MCF 10A (cell line): ENCODE data around the gene DNAJC22. TPM values are rescaled to one million over a fixed set of nuclear protein-coding genes. Genes with fewer than 3 reads are reported as not detected.

Experiments
- BruUV-seq: library from RNA; stranded (reverse); fragments of 400-500 nt; replicated peaks from 2 replicates; lab custom pipeline; 2021; lab: Mats Ljungman, UMichigan
- CTCF ChIA-PET: fragments of 300-600 bp; sonication (Branson Sonifier 250); formaldehyde crosslinking; extraction: SDS; loops from one replicate; lab custom pipeline; 2021; ENCODE audit warnings: antibody characterized with exemption, inconsistent platforms; lab: Yijun Ruan, JAX
- POLR2A ChIA-PET: fragments of 300-600, 350-650 bp; sonication (Branson Sonifier 250); formaldehyde crosslinking; extraction: SDS; loops from one replicate; lab custom pipeline; 2020; ENCODE audit warnings: antibody characterized with exemption, inconsistent platforms; lab: Yijun Ruan, JAX
- DNase-seq: peaks from one replicate; pipeline ENCODE4 v3.0.0-alpha.2; 2018; ENCODE audit not compliant: unreplicated experiment
- H3K27ac Mint-ChIP-seq: one replicate; pipeline ENCODE4 v1.8.0; 2022; ENCODE audit warnings: mild to moderate bottlenecking, low read depth, mixed read lengths; ENCODE audit not compliant: unreplicated experiment
- H3K27me3 Mint-ChIP-seq: one replicate; pipeline ENCODE4 v1.8.0; 2022; ENCODE audit warnings: mixed read lengths; ENCODE audit not compliant: insufficient read depth, unreplicated experiment
- H3K36me3 Mint-ChIP-seq: one replicate; pipeline ENCODE4 v1.8.0; 2022; ENCODE audit warnings: mild to moderate bottlenecking, moderate library complexity, mixed read lengths; ENCODE audit not compliant: insufficient read depth, unreplicated experiment
- H3K4me1 Mint-ChIP-seq: one replicate; pipeline ENCODE4 v1.8.0; 2022; ENCODE audit warnings: mixed read lengths; ENCODE audit not compliant: insufficient read depth, unreplicated experiment
- H3K4me3 Mint-ChIP-seq: one replicate; pipeline ENCODE4 v1.8.0; 2022; ENCODE audit warnings: mild to moderate bottlenecking, moderate library complexity, mixed read lengths; ENCODE audit not compliant: unreplicated experiment
- H3K9me3 Mint-ChIP-seq: one replicate; pipeline ENCODE4 v1.8.0; 2022; ENCODE audit warnings: mixed read lengths; ENCODE audit not compliant: unreplicated experiment
- CTCF ChIP-seq: fragments of 200-600 bp; IDR thresholded peaks from one replicate; pipeline ENCODE4 v1.8.0; 2022; ENCODE audit warnings: antibody characterized with exemption, mild to moderate bottlenecking; ENCODE audit not compliant: unreplicated experiment
- intact Hi-C: fragments of 100-400 bp; cut with micrococcal nuclease; formaldehyde crosslinking; loops from 2 replicates; pipeline ENCODE4 v1.14.1; 2022
- total RNA-seq: library from RNA; stranded (reverse); gene quantifications from 2 replicates; pipeline ENCODE4 v1.2.3, GENCODE V29; 2022

The DNAJC22 gene
- total RNA-seq, 1 experiment from 2014 or later, result 0.33 TPM

DNA sequence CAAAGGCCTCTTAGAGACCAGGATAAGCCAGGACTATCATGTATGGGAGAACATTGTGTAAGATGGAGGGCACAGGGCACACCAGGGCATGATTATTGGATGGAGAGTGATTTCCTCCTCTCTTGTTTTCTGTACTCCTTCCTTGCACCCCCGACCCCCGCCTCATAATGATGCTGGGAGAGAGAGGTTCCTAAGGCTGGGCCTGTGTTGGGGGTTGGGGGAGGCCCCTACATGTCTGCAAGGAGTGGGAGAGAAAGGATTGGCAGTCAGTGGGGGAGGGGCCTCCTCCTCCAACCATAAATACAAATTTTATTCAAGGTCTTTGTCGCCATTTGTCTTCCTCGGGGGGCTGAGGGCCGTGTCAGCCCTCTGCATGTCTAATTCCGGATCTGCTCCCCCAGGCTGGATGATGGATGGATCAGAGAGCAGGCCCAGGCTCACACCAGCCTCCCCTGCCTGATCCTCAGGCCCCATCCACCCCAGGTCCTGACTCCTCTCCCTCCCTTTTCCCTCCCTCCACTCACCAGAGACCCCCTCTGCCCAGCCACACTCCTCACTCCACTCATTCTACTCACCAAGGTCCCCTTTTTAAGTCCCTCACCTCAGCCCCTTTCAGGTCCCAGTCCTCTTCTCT lies 7.7 kb upstream of the DNAJC22 start:
- ChIA-PET POLR2A (interaction anchor here (0.7 to 0.9 kb wide), 2 partner anchors 8 to 50 kb away, joined by 3 to 6 read pairs; no protein-coding TSS in a partner anchor), CTCF (interaction anchor here (0.6 to 5.3 kb wide), 7 partner anchors 8 to 259 kb away, joined by 3 to 57 read pairs (median 6); partner anchors contain the start of gene DNAJC22)
- TF ChIP-seq CTCF, result no peak
- Mint-ChIP-seq H3K4me3 (no peak overlapping the region), H3K27ac (no peak overlapping the region), H3K36me3 (no peaks in the 10 kb centered on the region), H3K9me3 (no peaks in the 10 kb centered on the region), H3K27me3 (peaks cover 26% of the 10 kb centered on the region), H3K4me1 (peaks cover 10% of the 10 kb centered on the region)
- BruUV-seq, result no TSS peak
- no peak for DNase-seq
- intact Hi-C loops, result loop anchor here (5.0 kb wide), 1 partner anchor 52 kb away; no protein-coding TSS in a partner anchor

- Mint-ChIP-seq H3K4me1 (peaks cover 10% of the 10 kb centered on the region), H3K27me3 (peaks cover 26% of the 10 kb centered on the region), H3K27ac (no peak overlapping the region), H3K36me3 (no peaks in the 10 kb centered on the region), H3K4me3 (no peak overlapping the region), H3K9me3 (no peaks in the 10 kb centered on the region)
- intact Hi-C loops, result loop anchor here (5.0 kb wide), 1 partner anchor 52 kb away; no protein-coding TSS in a partner anchor
- ChIA-PET POLR2A (interaction anchor here (0.9 kb wide), 1 partner anchor 51 kb away, joined by 6 read pairs; no protein-coding TSS in a partner anchor), CTCF (interaction anchor here (0.6 to 5.3 kb wide), 5 partner anchors 8 to 251 kb away, joined by 3 to 57 read pairs (median 6); partner anchors contain the start of gene DNAJC22)
- BruUV-seq, result no TSS peak
- no peak for TF ChIP-seq CTCF
- no peak for DNase-seq
These were observed 7.2 kb upstream of the DNAJC22 start for GRCh38 chr12:49339464-49339861.

DNA sequence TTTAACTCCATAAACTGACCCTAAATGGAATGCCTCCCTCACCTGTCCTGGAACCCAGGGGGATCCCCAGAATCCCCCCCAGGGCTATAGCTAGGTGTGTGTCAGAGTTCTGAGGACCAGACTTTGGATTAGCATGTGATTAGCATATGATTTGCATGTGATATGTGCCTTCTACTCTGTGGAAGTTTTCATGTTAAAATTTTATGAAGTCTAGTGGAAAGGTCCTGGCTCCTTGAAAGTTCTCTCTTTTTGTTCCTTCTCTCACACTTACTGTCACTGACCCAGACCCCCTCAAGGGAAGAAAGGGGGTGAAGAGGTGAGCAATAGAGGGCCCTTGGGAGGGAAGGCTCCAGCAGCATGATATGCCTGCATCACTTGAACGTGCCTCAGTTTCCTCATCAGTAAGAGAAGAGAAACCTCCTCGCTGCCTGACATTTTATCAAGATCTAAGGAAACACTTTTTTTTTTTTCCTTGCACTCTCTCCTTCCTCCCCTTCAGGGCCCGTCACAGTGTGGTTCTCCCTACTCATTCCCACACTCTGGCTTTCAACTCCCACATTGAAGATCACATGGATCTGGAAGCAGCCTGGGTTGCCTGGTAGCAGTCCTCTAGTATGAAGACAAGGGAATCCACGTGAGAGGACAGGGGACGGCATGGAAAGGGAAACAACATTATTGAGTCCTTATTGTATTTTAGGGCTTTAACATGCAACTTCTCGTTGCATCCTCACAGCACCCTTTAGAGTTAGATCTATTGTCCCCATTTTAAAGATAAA lies 6.4 kb upstream of the DNAJC22 start:
- ChIA-PET POLR2A (interaction anchor here (0.9 kb wide), 1 partner anchor 52 kb away, joined by 6 read pairs; no protein-coding TSS in a partner anchor), CTCF (interaction anchor here (0.6 to 5.3 kb wide), 4 partner anchors 18 to 250 kb away, joined by 3 to 57 read pairs (median 6); no protein-coding TSS in a partner anchor)
- peaks cover 10% of the 10 kb centered on the region for H3K4me1 Mint-ChIP-seq
- no TSS peak for BruUV-seq
- intact Hi-C loops, result no loop called here
- TF ChIP-seq CTCF, result no peak
- no peak for DNase-seq
- H3K36me3 Mint-ChIP-seq, result no peaks in the 10 kb centered on the region
- no peak overlapping the region for H3K4me3 Mint-ChIP-seq
- no peaks in the 10 kb centered on the region for H3K9me3 Mint-ChIP-seq
- peaks cover 26% of the 10 kb centered on the region for H3K27me3 Mint-ChIP-seq
- H3K27ac Mint-ChIP-seq, result no peak overlapping the region
